ENCODE data around the gene GFER. TPM values are rescaled to one million over a fixed set of nuclear protein-coding genes. Genes with fewer than 3 reads are reported as not detected.

The GFER gene
- total and polyA plus RNA-seq, 10 of the 15 experiments (the other 5 are each of a cell fraction or from before 2014, with no cell fraction given) = 2.4 to 57.7 (median 31.3) TPM

- TF ChIP-seq NKRF (conservative IDR thresholded peaks at IDR 0.05) (no peak), MTA2 (IDR thresholded peaks at IDR 0.05; ENCODE audit: low read depth) (no peak), ZBED1 (IDR thresholded peaks at IDR 0.05; ENCODE audit: borderline replicate concordance) (no peak), IKZF2 (IDR thresholded peaks at IDR 0.05) (no peak), YBX1 (IDR thresholded peaks at IDR 0.05) (no peak)
These were observed 3.3 kb upstream of the GFER start (continued) for GRCh38 chr16:1980770-1981087.

GRCh38 chr16:1981398-1981836 is 2.6 kb upstream of the GFER start, which contains the start of gene NOXO1:
NOXO1 (minus strand) TSS chr16:1981469; CDS start chr16:1981179, 290 bp downstream.
- no peak for FAIRE-seq
- TF ChIP-seq GATAD2B (conservative IDR thresholded peaks at IDR 0.05; ENCODE audit: low read depth) (peak; percentile 51; the same call in 1 of the 2 replicates), ATF3 (IDR thresholded peaks at IDR 0.05; ENCODE audit: borderline replicate concordance, extremely low read depth, low read depth, low read length) (no peak), IKZF2 (IDR thresholded peaks at IDR 0.05) (0 out of 4 replicates have a peak, but pooled peaks of 1 of the 2 experiments have one; percentile 9), NFYA (IDR thresholded peaks at IDR 0.05; ENCODE audit: borderline replicate concordance, low read depth, low read length) (no peak), MXI1 (IDR thresholded peaks at IDR 0.05; ENCODE audit: low read depth, low read length) (no peak), TCF12 (IDR thresholded peaks at IDR 0.05; ENCODE audit: low read depth, low read length) (0 out of 2 replicates have a peak, but pooled peaks have one; percentile 25), ZNF687 (IDR thresholded peaks at IDR 0.05) (no peak), NBN (IDR thresholded peaks at IDR 0.05) (0 out of 2 replicates have a peak, but pooled peaks have one; percentile 50), ZNF622 (IDR thresholded peaks at IDR 0.05) (no peak), ZBED1 (IDR thresholded peaks at IDR 0.05; ENCODE audit: borderline replicate concordance) (no peak), PKNOX1 (IDR thresholded peaks at IDR 0.05) (no peak), JUNB (IDR thresholded peaks at IDR 0.05) (no peak), SRF (IDR thresholded peaks at IDR 0.05; ENCODE audit: low read depth in 2 of 2, low read length in 2 of 2) (no peak)

More at GRCh38 chr16:1981398-1981836, 2.6 kb upstream of the GFER start, which contains the start of gene NOXO1:
- H3K27ac ChIP-seq (ENCODE audit: control insufficient read depth, insufficient read depth) = no peak within 1 kb of the TSS
- no peak within 1 kb of the TSS for H2AFZ ChIP-seq (ENCODE audit: control insufficient read depth, low read depth, low read length)
- H3K4me1 ChIP-seq (ENCODE audit: control insufficient read depth, insufficient read depth, low read length) = peaks cover 28% of the 10 kb centered on the region
- H3K36me3 ChIP-seq (ENCODE audit: control insufficient read depth in 2 of 2, insufficient read depth in 2 of 2, low read length in 1 of 2) = peaks cover 5 to 21% of the 10 kb centered on the region in 2 experiments; a peak in 3 of 4 replicates
- peak; percentile 66 for ATAC-seq
- in situ Hi-C loops (cut with MboI) (no loop called here), intact Hi-C loops (cut with micrococcal nuclease; ENCODE audit: unreplicated experiment) (no loop called here)
- H3K4me3 ChIP-seq = no peak within 1 kb of the TSS
- H3K27me3 ChIP-seq (replicated peaks in 1 of 2; ENCODE audit: control insufficient read depth in 2 of 2, insufficient read depth in 2 of 2, low read length in 1 of 2) = 0 out of 4 replicates have a peak, but pooled peaks cover 0 to 5% of the 10 kb centered on the region in 2 experiments
- BruUV-seq (replicated peaks) = no TSS peak
- no peak for DNase-seq (ENCODE audit: low read depth, low spot score)
- H3K79me2 ChIP-seq (ENCODE audit: control insufficient read depth, insufficient read depth, low read length) = no peaks in the 10 kb centered on the region; the same call in none of the 2 replicates
- CTCF ChIA-PET = interaction anchor here (0.6 to 1.8 kb wide), 7 partner anchors 10 to 173 kb away, joined by 3 to 6 read pairs (median 5); partner anchors contain the start of gene RNF151
- 0% methylated on average over 6 of the region's 6 CpGs for whole genome bisulfite sequencing (ENCODE audit: insufficient coverage, insufficient replicate concordance, low lambda C conversion rate, missing lambda C conversion rate)
- SMC1A ChIA-PET (ENCODE audit: uncharacterized antibody, unreplicated experiment) = interaction anchor here (1.2 to 1.7 kb wide), 3 partner anchors 16 to 27 kb away, joined by 3 to 7 read pairs (median 5); partner anchors contain the start of gene RPS2
- H3K9ac ChIP-seq (ENCODE audit: control insufficient read depth, insufficient read depth, low read length) = no peak within 1 kb of the TSS
- no peaks in the 10 kb centered on the region for H3K9me3 ChIP-seq (replicated peaks; ENCODE audit: control insufficient read depth, insufficient read depth, low read length)
- POLR2A ChIA-PET = interaction anchor here (1.5 to 4.7 kb wide), 6 partner anchors 10 to 38 kb away, joined by 4 to 25 read pairs (median 12); partner anchors contain the start of genes MSRB1, NDUFB10, RPS2 and TBL3
- no peak within 1 kb of the TSS for H3K4me2 ChIP-seq (ENCODE audit: control insufficient read depth, insufficient read depth)
- no peaks in the 10 kb centered on the region for H4K20me1 ChIP-seq (ENCODE audit: control insufficient read depth, insufficient read depth)
- RAD21 ChIA-PET (ENCODE audit: unreplicated experiment) = interaction anchor here (1.0 to 2.6 kb wide), 6 partner anchors 10 to 159 kb away, joined by 3 to 12 read pairs (median 6); partner anchors contain the start of genes RPS2 and TBL3
